IMR-90 (cell line): ENCODE data around the gene PRRC2A. TPM values are rescaled to one million over a fixed set of nuclear protein-coding genes. Genes with fewer than 3 reads are reported as not detected.

Experiments
- ATAC-seq: fragments of 200-7000 bp; cut with Tn5 transposase; 2 replicates; pipeline ENCODE4 v1.9.1; 2020; ENCODE audit warnings: low read depth, mild to moderate bottlenecking, moderate library complexity
- BruUV-seq: library from RNA; stranded (reverse); fragments of 400-500 nt; replicated peaks from 2 replicates; lab custom pipeline; 2021; lab: Mats Ljungman, UMichigan
- CTCF ChIA-PET: fragments of 300-600 bp; formaldehyde crosslinking; extraction: SDS; loops from one replicate; lab custom pipeline; 2021; ENCODE audit warnings: antibody characterized with exemption; lab: Yijun Ruan, JAX
- POLR2A ChIA-PET: fragments of 300-600 bp; sonication (Branson Sonifier 250); formaldehyde crosslinking; loops from one replicate; lab custom pipeline; 2022; ENCODE audit warnings: antibody characterized with exemption; ENCODE audit not compliant: unreplicated experiment; lab: Charles Lee
- DNase-seq: peaks from one replicate; pipeline ENCODE4 v3.0.0; 2013
- H2AFZ ChIP-seq: replicated peaks from 2 replicates; pipeline ENCODE3; 2013; ENCODE audit warnings: low read length, mild to moderate bottlenecking; ENCODE audit not compliant: poor library complexity
- H2AK5ac ChIP-seq: 2 replicates; pipeline ENCODE4 v1.6.1; 2013; ENCODE audit warnings: low read depth, low read length, inconsistent platforms
- H2AK9ac ChIP-seq: replicated peaks from 2 replicates; pipeline ENCODE3; 2013; ENCODE audit warnings: mild to moderate bottlenecking, low read depth, low read length, moderate library complexity; ENCODE audit not compliant: poor library complexity
- H2BK120ac ChIP-seq: 2 replicates; pipeline ENCODE4 v1.6.1; 2013; ENCODE audit warnings: low read depth, low read length, inconsistent platforms
- H2BK15ac ChIP-seq: 3 replicates; pipeline ENCODE4 v1.6.1; 2013; ENCODE audit warnings: low read depth, low read length, inconsistent platforms
- H2BK20ac ChIP-seq: 2 replicates; pipeline ENCODE4 v1.6.1; 2013; ENCODE audit warnings: low read depth, mild to moderate bottlenecking, inconsistent platforms, low read length, moderate library complexity
- H2BK5ac ChIP-seq: 2 replicates; pipeline ENCODE4 v1.6.1; 2013; ENCODE audit warnings: mild to moderate bottlenecking, low read depth, low read length, inconsistent platforms; ENCODE audit not compliant: poor library complexity, severe bottlenecking
- H3K14ac ChIP-seq: replicated peaks from 2 replicates; pipeline ENCODE4 v1.6.1; 2013; ENCODE audit warnings: low read depth, low read length, inconsistent platforms
- H3K18ac ChIP-seq: 2 replicates; pipeline ENCODE4 v1.6.1; 2013; ENCODE audit warnings: low read depth, low read length, control low read depth
- H3K23ac ChIP-seq: 2 replicates; pipeline ENCODE4 v1.6.1; 2013; ENCODE audit warnings: low read depth, low read length, inconsistent platforms
- H3K27ac ChIP-seq: 2 replicates; pipeline ENCODE4 v1.5.1; 2013; ENCODE audit warnings: mild to moderate bottlenecking, control low read depth, low read length; ENCODE audit not compliant: insufficient read depth
- H3K27me3 ChIP-seq: 2 replicates; pipeline ENCODE4 v1.6.1; 2013; ENCODE audit warnings: low read length; ENCODE audit not compliant: control insufficient read depth, insufficient read depth
- H3K36me3 ChIP-seq: 2 replicates; pipeline ENCODE4 v1.6.1; 2013; ENCODE audit warnings: low read length, mixed read lengths; ENCODE audit not compliant: control insufficient read depth, insufficient read depth
- H3K4ac ChIP-seq: 2 replicates; pipeline ENCODE4 v1.6.1; 2013; ENCODE audit warnings: low read depth, low read length, inconsistent platforms
- H3K4me1 ChIP-seq: 2 replicates; pipeline ENCODE4 v1.6.1; 2013; ENCODE audit warnings: low read length, mixed read lengths; ENCODE audit not compliant: control insufficient read depth, insufficient read depth
- H3K4me2 ChIP-seq: 2 replicates; pipeline ENCODE4 v1.6.1; 2013; ENCODE audit warnings: low read depth, mild to moderate bottlenecking, control low read depth, low read length, moderate library complexity
- H3K4me3 ChIP-seq: 2 replicates; pipeline ENCODE4 v1.5.1; 2013; ENCODE audit warnings: low read depth, mild to moderate bottlenecking, control low read depth, low read length, moderate library complexity; ENCODE audit not compliant: insufficient read depth
- H3K56ac ChIP-seq: 2 replicates; pipeline ENCODE4 v1.6.1; 2013; ENCODE audit warnings: low read length, inconsistent platforms; ENCODE audit not compliant: insufficient read depth; ENCODE audit errors: extremely low read depth
- H3K79me1 ChIP-seq, 2 experiments: 2 replicates each; pipeline ENCODE4 v1.6.1; 2013; ENCODE audit warnings: low read length in 2 of 2, inconsistent platforms in 1 of 2, low read depth in 1 of 2
- H3K9ac ChIP-seq: 2 replicates; pipeline ENCODE4 v1.6.1; 2013; ENCODE audit warnings: low read depth, low read length, control low read depth
- H3K9me1 ChIP-seq: 2 replicates; pipeline ENCODE4 v1.6.1; 2013; ENCODE audit warnings: low read length, inconsistent platforms; ENCODE audit not compliant: insufficient read depth
- H3K9me3 ChIP-seq: 2 replicates; pipeline ENCODE4 v1.6.1; 2013; ENCODE audit warnings: low read length; ENCODE audit not compliant: control insufficient read depth, insufficient read depth
- H4K20me1 ChIP-seq: 2 replicates; pipeline ENCODE4 v1.6.1; 2013; ENCODE audit warnings: low read length, inconsistent platforms; ENCODE audit not compliant: insufficient read depth
- H4K5ac ChIP-seq: 2 replicates; pipeline ENCODE4 v1.6.1; 2013; ENCODE audit warnings: mild to moderate bottlenecking, low read depth, low read length, control low read depth
- H4K8ac ChIP-seq, 2 experiments: 2 replicates each; pipeline ENCODE4 v1.6.1; 2013; ENCODE audit warnings: low read depth in 2 of 2, low read length in 2 of 2, control low read depth in 1 of 2, inconsistent platforms in 1 of 2
- H4K91ac ChIP-seq: 2 replicates; pipeline ENCODE4 v1.6.1; 2013; ENCODE audit warnings: low read depth, low read length, inconsistent platforms; ENCODE audit not compliant: insufficient read depth
- BHLHE40 ChIP-seq: fragments of 150-350 bp; IDR thresholded peaks from 2 replicates; pipeline ENCODE4 v1.6.1; 2016; ENCODE audit warnings: mild to moderate bottlenecking, low read depth, low read length
- WGBS, 2 experiments: methylation state at CpG; one replicate each; pipeline versions ENCODE4 v1.1.5 to v1.1.7; 2013; ENCODE audit warnings: missing lambda C conversion rate in 2 of 2; ENCODE audit not compliant: insufficient read length in 1 of 2; ENCODE audit errors: extremely low coverage in 2 of 2; 5-methylcytosine and 5-hydroxymethylcytosine counted together
- dilution Hi-C: fragments of 300-500 bp; cut with HindIII; formaldehyde crosslinking; loops from one replicate; pipeline ENCODE4 v1.14.3; 2018; ENCODE audit warnings: low sequenced_read_pairs; ENCODE audit not compliant: unreplicated experiment
- in situ Hi-C: fragments of 300-500 bp; cut with MboI; formaldehyde crosslinking; loops from 3 replicates; pipeline ENCODE4 v1.14.3; 2019; ENCODE audit warnings: low sequenced_read_pairs, inconsistent platforms, mixed read lengths
- intact Hi-C: fragments of 100-400 bp; cut with micrococcal nuclease; formaldehyde crosslinking; loops from 2 replicates; pipeline ENCODE4 v1.10.0; 2022
- polyA plus RNA-seq, 3 experiments: library from polyadenylated mRNA; depleted of rRNA; stranded (reverse); fragments of >200 nt; gene quantifications; 2 replicates each; pipeline ENCODE4 v1.2.3, GENCODE V29; 2012; ENCODE audit warnings: low replicate concordance in 1 of 3
- total RNA-seq: library from RNA; depleted of rRNA; stranded (reverse); fragments of >200 nt; gene quantifications from 2 replicates; pipeline ENCODE4 v1.2.3, GENCODE V29; 2012
- TF ChIP-seq, protein P1 (sequence below): conservative IDR thresholded peaks from 2 replicates; pipeline ENCODE4 v1.5.1; 2012; ENCODE audit warnings: mild to moderate bottlenecking, low read depth, low read length, improper control_type of control experiment

Gene PRRC2A
- total and polyA plus RNA-seq, 2 of the 4 experiments (the other 2 are of a cell fraction), result 7.7 to 88.6 TPM

DNA sequence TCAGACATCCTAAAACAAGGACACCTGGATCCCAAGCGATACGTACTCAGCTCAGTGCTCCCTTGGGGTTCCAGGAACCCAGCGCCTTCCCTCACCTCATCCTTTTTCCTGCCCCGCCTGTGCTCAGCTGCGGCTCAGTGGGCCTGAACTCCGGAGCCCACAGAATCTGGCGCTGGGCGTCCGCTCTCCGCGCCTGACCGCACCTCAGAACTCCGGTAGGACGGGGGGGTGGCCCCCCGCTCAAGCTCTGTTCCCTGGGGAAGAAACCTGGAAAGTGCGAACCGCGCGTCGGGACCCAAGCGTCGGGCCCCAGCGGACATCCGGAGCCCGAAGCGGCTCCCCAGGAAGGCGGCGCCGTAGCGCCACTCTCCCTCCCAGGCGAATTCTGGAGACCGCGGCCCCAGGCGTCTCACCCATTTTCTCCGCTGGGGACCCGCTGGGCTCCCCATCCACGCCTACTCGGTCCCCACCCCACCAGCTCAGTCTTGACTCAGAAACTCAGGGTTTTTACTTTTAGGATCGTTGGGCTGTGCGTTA lies 60.7 kb downstream of the PRRC2A start:
- peak overlapping the region; percentile 79 for H3K4me2 ChIP-seq
- peak overlapping the region; percentile 42 for H3K27ac ChIP-seq
- BruUV-seq, result no TSS peak
- H2AFZ ChIP-seq, result peak overlapping the region; percentile 93
- in situ Hi-C loops, result loop anchor here (10.0 kb wide), 2 partner anchors 154 to 264 kb away; partner anchors contain the start of gene CFB
- H4K91ac ChIP-seq, result peak overlapping the region; percentile 69
- peak; percentile 22 for DNase-seq
- H4K8ac ChIP-seq, result peak overlapping the region; percentile 68 to 78
- H4K20me1 ChIP-seq, result no peaks in the 10 kb centered on the region
- H2BK120ac ChIP-seq, result peak overlapping the region; percentile 33; the same call in 1 of the 2 replicates
- peak overlapping the region; percentile 53 for H3K9ac ChIP-seq
- ATAC-seq, result peak; percentile 46
- H2BK20ac ChIP-seq, result no peak overlapping the region
- peak overlapping the region; percentile 84 for H2AK9ac ChIP-seq
- TF ChIP-seq, protein P1, sequence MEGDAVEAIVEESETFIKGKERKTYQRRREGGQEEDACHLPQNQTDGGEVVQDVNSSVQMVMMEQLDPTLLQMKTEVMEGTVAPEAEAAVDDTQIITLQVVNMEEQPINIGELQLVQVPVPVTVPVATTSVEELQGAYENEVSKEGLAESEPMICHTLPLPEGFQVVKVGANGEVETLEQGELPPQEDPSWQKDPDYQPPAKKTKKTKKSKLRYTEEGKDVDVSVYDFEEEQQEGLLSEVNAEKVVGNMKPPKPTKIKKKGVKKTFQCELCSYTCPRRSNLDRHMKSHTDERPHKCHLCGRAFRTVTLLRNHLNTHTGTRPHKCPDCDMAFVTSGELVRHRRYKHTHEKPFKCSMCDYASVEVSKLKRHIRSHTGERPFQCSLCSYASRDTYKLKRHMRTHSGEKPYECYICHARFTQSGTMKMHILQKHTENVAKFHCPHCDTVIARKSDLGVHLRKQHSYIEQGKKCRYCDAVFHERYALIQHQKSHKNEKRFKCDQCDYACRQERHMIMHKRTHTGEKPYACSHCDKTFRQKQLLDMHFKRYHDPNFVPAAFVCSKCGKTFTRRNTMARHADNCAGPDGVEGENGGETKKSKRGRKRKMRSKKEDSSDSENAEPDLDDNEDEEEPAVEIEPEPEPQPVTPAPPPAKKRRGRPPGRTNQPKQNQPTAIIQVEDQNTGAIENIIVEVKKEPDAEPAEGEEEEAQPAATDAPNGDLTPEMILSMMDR, result peak; percentile 17; the same call in 1 of the 2 replicates
- TF ChIP-seq BHLHE40, result no peak
- no peaks in the 10 kb centered on the region for H3K27me3 ChIP-seq
- peak overlapping the region; percentile 62 for H3K4ac ChIP-seq
- dilution Hi-C loops, result no loop called here
- no peaks in the 10 kb centered on the region for H3K9me3 ChIP-seq
- H4K5ac ChIP-seq, result peak overlapping the region; percentile 82
- H3K79me1 ChIP-seq, result no peaks in the 10 kb centered on the region
- H3K4me1 ChIP-seq, result peaks cover 12% of the 10 kb centered on the region
- ChIA-PET CTCF (interaction anchor here (0.6 to 0.8 kb wide), 4 partner anchors 15 to 627 kb away, joined by 3 read pairs; partner anchors contain the start of gene DDAH2), POLR2A (interaction anchor here (0.6 kb wide), 2 partner anchors 270 to 495 kb away, joined by 3 to 5 read pairs; partner anchors contain the start of gene AGPAT1)
- H3K9me1 ChIP-seq, result 0 out of 2 replicates have a peak, but pooled peaks cover 5% of the 10 kb centered on the region
- 5% methylated on average over 23 of the region's 40 CpGs; no CpG with 5 or more reads in 1 of the 2 experiments for WGBS, 2 experiments
- H3K56ac ChIP-seq, result no peak overlapping the region
- peak overlapping the region; percentile 38; the same call in 1 of the 3 replicates for H2BK15ac ChIP-seq
- peak overlapping the region; percentile 6 for H2BK5ac ChIP-seq
- peak overlapping the region; percentile 26 for H3K14ac ChIP-seq
- peaks cover 1% of the 10 kb centered on the region for H3K36me3 ChIP-seq
- peak overlapping the region; percentile 40; the same call in 1 of the 2 replicates for H3K18ac ChIP-seq
- peak overlapping the region; percentile 27 for H3K4me3 ChIP-seq
- 0 out of 2 replicates have a peak overlapping the region, but pooled peaks have one; percentile 32 for H2AK5ac ChIP-seq
- intact Hi-C loops, result loop anchor here (2.0 kb wide), 1 partner anchor 48 kb away; the partner anchor contains the start of gene DDAH2
- peak overlapping the region; percentile 47; the same call in 1 of the 2 replicates for H3K23ac ChIP-seq
